ENCODE data around the gene REV3L. TPM values are rescaled to one million over a fixed set of nuclear protein-coding genes. Genes with fewer than 3 reads are reported as not detected.

REV3L gene
- total and polyA plus RNA-seq, 9 of the 15 experiments (the other 6 are each of a cell fraction or from before 2014, with no cell fraction given), result 5.5 to 24.4 (median 14.4) TPM

GRCh38 chr6:111423960-111424846 is 58.8 kb downstream of the REV3L start (continued):
- no peak for TF ChIP-seq SRSF9 (IDR thresholded peaks at IDR 0.05; ENCODE audit: borderline replicate concordance, low read depth, low read length)
- TF ChIP-seq MIER1 (IDR thresholded peaks at IDR 0.05; ENCODE audit: low read depth), result no peak
- TF ChIP-seq EZH2 (IDR thresholded peaks at IDR 0.05; ENCODE audit: borderline replicate concordance, low read depth, low read length), result no peak
- TF ChIP-seq MAFK (IDR thresholded peaks at IDR 0.05; ENCODE audit: low read length), result peak; percentile 98
- no peak for TF ChIP-seq LEF1 (IDR thresholded peaks at IDR 0.05)
- TF ChIP-seq BRD9 (IDR thresholded peaks at IDR 0.05; ENCODE audit: low read depth, partially characterized antibody), result no peak
- peak; percentile 98 for TF ChIP-seq MAFF (IDR thresholded peaks at IDR 0.05; ENCODE audit: low read length)
- TF ChIP-seq PTBP1 (IDR thresholded peaks at IDR 0.05; ENCODE audit: low read depth, low read length), result no peak
- no peak for TF ChIP-seq RBBP5 (IDR thresholded peaks at IDR 0.05; ENCODE audit: borderline replicate concordance, insufficient read depth, low read length, poor library complexity, severe bottlenecking)
- TF ChIP-seq LCOR (CRISPR knock-in tag; IDR thresholded peaks at IDR 0.05), result no peak
- no peak for TF ChIP-seq KLF1 (tag; IDR thresholded peaks at IDR 0.05)
- no peak for TF ChIP-seq PHF20 (IDR thresholded peaks at IDR 0.05; ENCODE audit: partially characterized antibody)
- TF ChIP-seq CHD7 (IDR thresholded peaks at IDR 0.05; ENCODE audit: low read depth, low read length), result no peak
- no peak for TF ChIP-seq UBTF (IDR thresholded peaks at IDR 0.05; ENCODE audit: borderline replicate concordance in 1 of 2, low read depth in 2 of 2, low read length in 2 of 2)
